Glomerular visceral epithelial cell (primary cell): ENCODE data around the gene ZNF230.
A peak's percentile ranks its signal among the peaks of the same experiment; 100 is the strongest.

ENCODE experiments used
- DNase-seq: peaks from one replicate; pipeline ENCODE4 v3.0.0-alpha.2; 2016; ENCODE audit errors: extremely low spot score

Gene ZNF230

GRCh38 chr19:44042147-44042546 lies 39.4 kb downstream of the ZNF230 start:
- no peak for DNase-seq

- DNase-seq: no peak
Observed at GRCh38 chr19:44050740-44051649, 48.2 kb downstream of the ZNF230 start.

GRCh38 chr19:44051650-44052402 lies 49.1 kb downstream of the ZNF230 start, which contains the start of gene ZNF223:
ZNF223 (plus strand) TSS chr19:44052036; CDS start chr19:44055177, 3,141 bp downstream.
- peak; percentile 90 for DNase-seq

DNA sequence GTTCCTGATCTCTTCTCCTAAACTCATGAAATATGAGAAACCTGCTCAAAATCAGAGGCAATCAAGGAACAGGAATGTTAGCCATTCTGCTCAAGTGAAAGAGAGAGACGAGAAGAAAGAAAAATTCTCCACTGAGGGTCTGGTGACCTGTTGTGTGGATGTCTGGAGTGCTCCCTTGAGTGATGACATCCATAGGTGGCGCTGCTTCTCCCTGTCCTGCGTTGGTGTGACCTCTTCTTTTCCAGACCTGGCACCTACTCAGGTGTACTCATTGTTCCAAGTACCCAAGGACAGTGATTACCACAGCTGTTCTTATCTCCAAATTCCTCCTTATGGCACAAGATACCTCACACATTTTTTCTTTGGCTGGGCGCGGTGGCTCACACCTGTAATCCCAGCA lies 53.1 kb downstream of the ZNF230 start:
- no peak for DNase-seq

GRCh38 chr19:44059229-44059628 lies 56.5 kb downstream of the ZNF230 start:
- DNase-seq: no peak

DNA sequence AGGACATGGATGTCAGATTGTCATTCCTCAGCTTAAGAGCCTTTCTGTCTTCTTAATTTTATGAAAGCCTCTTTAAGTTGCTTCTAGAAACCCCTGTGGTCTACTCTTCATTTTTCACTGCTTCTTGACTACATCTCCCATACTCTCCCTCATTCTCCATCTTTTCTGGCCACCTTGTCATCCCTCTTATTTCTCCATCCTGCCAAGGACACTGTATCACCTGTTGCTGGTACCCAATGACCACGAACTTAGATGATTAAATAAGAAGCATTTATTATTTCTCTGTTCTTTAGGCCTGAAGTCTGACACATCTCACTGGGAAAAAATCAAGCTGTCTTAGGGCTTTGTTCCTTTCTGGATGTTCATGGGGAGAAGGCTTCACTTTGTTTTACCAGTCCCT lies 58.3 kb downstream of the ZNF230 start:
- no peak for DNase-seq
